ENCODE measurements around the gene KTN1. TPM values are rescaled to one million over a fixed set of nuclear protein-coding genes. Genes with fewer than 3 reads are reported as not detected.
A peak's percentile ranks its signal among the peaks of the same experiment; 100 is the strongest.

The KTN1 gene
- total RNA-seq, 1 donor from 2014 or later, result 128 TPM

GRCh38 chr14:55545779-55546178 is 34.2 kb upstream of the KTN1 start:
- DNase-seq (ENCODE audit: low read depth), result no peak
- FAIRE-seq, result no peak
- Histone ChIP-seq H3K4me3 (ENCODE audit: low read depth, low read length) (no peak overlapping the region), H3K36me3 (ENCODE audit: control insufficient read depth, insufficient read depth, low read length) (no peaks in the 10 kb centered on the region), H3K27me3 (ENCODE audit: control insufficient read depth, insufficient read depth, low read length) (no peaks in the 10 kb centered on the region)
- TF ChIP-seq, protein P1, sequence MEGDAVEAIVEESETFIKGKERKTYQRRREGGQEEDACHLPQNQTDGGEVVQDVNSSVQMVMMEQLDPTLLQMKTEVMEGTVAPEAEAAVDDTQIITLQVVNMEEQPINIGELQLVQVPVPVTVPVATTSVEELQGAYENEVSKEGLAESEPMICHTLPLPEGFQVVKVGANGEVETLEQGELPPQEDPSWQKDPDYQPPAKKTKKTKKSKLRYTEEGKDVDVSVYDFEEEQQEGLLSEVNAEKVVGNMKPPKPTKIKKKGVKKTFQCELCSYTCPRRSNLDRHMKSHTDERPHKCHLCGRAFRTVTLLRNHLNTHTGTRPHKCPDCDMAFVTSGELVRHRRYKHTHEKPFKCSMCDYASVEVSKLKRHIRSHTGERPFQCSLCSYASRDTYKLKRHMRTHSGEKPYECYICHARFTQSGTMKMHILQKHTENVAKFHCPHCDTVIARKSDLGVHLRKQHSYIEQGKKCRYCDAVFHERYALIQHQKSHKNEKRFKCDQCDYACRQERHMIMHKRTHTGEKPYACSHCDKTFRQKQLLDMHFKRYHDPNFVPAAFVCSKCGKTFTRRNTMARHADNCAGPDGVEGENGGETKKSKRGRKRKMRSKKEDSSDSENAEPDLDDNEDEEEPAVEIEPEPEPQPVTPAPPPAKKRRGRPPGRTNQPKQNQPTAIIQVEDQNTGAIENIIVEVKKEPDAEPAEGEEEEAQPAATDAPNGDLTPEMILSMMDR (IDR thresholded peaks at IDR 0.05; ENCODE audit: insufficient read depth, low read length, severe bottlenecking), result no peak

DNA sequence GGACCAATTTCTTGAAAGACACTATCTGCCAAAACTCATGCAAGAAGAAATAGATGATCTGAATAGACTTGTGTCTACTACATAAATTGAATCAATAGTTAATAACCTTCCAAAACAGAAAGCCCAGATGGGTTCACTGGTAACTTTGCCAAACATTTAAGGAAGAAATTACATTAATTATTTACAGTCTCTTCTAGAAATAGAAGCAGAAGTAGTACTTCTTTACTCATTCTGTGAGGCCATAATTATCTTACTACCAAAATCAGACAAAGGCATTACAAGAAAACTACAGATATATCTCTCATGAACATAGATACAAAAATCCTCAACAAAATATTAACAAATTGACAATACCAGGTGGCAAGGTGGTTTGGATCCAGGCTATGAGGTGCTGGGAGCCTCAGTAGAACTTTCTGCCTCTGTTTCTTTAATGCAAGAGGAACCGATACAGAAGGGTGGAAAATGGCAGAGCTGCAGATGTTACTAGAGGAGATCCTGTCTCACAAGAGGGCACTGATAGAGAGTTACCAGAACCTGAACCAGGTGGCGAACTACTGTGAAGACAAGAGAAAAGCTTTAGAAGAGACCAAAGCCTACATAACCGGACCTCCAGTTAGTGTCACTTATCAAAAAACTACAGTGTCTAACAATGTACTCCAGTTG is 33.7 kb upstream of the KTN1 start:
- H3K27me3 ChIP-seq (ENCODE audit: control insufficient read depth, insufficient read depth, low read length), result no peaks in the 10 kb centered on the region
- no peaks in the 10 kb centered on the region for H3K36me3 ChIP-seq (ENCODE audit: control insufficient read depth, insufficient read depth, low read length)
- no peak for DNase-seq (ENCODE audit: low read depth)
- TF ChIP-seq, protein P1 (IDR thresholded peaks at IDR 0.05; ENCODE audit: insufficient read depth, low read length, severe bottlenecking), result no peak
- no peak for FAIRE-seq
- no peak overlapping the region for H3K4me3 ChIP-seq (ENCODE audit: low read depth, low read length)

DNA sequence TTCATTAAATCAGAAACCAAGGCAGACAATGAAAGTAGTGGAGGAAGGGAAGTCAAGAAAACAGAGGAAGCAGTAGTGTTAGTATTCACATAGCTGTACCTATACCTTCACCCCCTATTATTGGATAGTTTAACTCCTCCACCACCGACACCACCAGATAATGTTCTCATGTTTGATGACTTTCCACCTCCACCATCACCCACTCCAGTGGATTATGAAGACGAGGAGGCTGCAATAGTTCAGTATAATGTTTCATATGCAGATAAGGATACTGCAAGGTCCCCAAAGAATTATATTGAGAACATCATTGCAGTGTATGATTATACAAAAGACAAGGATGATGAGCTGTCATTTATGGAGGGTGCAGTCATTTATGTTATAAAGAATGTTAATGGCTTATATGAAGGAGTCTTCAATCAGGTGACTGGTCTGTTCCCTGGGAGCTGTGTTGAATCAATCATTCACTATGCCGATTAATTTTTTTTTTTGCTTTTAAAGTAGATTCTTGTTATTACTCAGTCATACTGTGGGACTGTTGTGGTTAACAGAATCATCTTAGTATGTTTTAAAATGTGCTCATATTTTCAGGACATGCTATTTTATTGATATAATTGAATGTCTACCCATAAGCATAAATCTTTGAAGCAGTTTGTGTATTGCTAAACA is 32.2 kb upstream of the KTN1 start:
- TF ChIP-seq, protein P1 (IDR thresholded peaks at IDR 0.05; ENCODE audit: insufficient read depth, low read length, severe bottlenecking), result no peak
- DNase-seq (ENCODE audit: low read depth), result no peak
- Histone ChIP-seq H3K36me3 (ENCODE audit: control insufficient read depth, insufficient read depth, low read length) (no peaks in the 10 kb centered on the region), H3K27me3 (ENCODE audit: control insufficient read depth, insufficient read depth, low read length) (no peaks in the 10 kb centered on the region), H3K4me3 (ENCODE audit: low read depth, low read length) (no peak overlapping the region)
- no peak for FAIRE-seq

DNA sequence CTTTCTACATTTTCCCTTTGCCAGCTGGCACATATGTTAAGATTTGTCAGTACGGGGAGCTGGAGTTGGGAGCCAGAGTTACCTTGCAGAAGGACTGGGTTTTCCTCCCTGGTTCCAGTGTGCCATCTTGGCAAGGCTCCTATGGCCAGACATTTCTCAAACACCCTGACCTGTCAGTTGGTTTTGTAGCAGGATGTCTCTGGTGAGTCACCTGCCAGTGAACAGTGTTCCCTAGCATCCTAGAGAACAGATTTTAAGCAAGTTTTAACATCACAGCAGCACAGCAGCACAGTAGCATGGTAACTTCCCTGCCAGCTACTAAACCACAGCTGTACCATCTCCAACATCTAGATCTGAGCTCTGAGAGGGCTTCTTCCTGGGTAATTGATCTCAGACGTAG is 26.2 kb upstream of the KTN1 start:
- no peak for FAIRE-seq

GRCh38 chr14:55556929-55557623 is 22.9 kb upstream of the KTN1 start:
- Histone ChIP-seq H3K4me3 (ENCODE audit: low read depth, low read length) (no peak overlapping the region), H3K36me3 (ENCODE audit: control insufficient read depth, insufficient read depth, low read length) (no peaks in the 10 kb centered on the region), H3K27me3 (ENCODE audit: control insufficient read depth, insufficient read depth, low read length) (no peaks in the 10 kb centered on the region)
- TF ChIP-seq, protein P1 (IDR thresholded peaks at IDR 0.05; ENCODE audit: insufficient read depth, low read length, severe bottlenecking), result no peak
- FAIRE-seq, result peak; percentile 95
- DNase-seq (ENCODE audit: low read depth), result peak; percentile 94

More for the DNA sequence above, 26.2 kb upstream of the KTN1 start:
- Histone ChIP-seq H3K27me3 (ENCODE audit: control insufficient read depth, insufficient read depth, low read length) (no peaks in the 10 kb centered on the region), H3K4me3 (ENCODE audit: low read depth, low read length) (no peak overlapping the region), H3K36me3 (ENCODE audit: control insufficient read depth, insufficient read depth, low read length) (no peaks in the 10 kb centered on the region)
- peak; percentile 64 for DNase-seq (ENCODE audit: low read depth)
- TF ChIP-seq, protein P1 (IDR thresholded peaks at IDR 0.05; ENCODE audit: insufficient read depth, low read length, severe bottlenecking), result no peak
